Measurements from ENCODE around the gene TEX26.

TEX26 gene

DNA sequence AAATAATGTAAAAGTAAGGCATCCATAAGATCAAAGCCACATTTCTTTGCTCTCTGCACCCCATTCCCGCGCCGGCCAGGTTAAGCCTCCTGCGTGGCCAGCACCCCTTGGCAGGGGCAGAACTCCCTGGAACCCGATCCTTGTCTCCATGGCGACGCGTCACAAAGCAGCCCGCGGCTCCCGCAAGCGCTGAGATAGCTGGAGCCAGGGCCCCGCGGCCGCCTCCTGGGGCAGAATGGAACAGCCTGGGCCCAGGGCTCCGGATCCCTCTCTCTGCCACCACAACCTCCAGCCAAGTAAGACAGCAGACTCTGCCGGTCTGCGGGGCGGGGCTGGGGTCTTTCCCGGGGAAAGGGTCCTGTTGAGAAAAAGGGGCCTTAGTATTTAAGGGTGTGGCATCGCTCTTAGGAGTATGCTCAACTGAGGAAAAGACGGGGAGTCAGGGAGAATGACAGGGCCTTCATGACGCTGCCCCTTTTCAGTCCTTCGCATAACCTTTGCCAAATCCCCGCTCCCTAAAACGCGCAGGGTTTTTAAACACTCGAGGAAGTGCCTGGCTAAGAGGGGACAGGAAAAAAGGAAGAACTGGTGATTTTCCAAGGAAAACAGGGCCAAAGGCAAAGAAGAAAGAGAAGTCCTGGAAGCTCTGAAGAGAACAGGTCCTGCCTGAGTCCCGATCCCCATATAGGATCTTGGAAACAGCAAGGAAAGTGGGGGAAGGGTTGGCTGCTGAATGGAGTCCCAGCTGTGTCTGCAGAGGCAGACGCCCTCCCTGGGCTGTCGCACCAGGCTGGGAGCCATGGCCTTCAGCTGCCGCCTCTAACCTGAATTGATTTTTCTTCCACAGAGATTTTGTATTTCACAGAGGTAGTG, at the start of gene TEX26:
Gene TEX26 (plus strand): TSS at position 176 of the 873 bp plus-strand sequence. CDS start 60 bp downstream, at position 236.
- DNase-seq, result peak; percentile 12

DNA sequence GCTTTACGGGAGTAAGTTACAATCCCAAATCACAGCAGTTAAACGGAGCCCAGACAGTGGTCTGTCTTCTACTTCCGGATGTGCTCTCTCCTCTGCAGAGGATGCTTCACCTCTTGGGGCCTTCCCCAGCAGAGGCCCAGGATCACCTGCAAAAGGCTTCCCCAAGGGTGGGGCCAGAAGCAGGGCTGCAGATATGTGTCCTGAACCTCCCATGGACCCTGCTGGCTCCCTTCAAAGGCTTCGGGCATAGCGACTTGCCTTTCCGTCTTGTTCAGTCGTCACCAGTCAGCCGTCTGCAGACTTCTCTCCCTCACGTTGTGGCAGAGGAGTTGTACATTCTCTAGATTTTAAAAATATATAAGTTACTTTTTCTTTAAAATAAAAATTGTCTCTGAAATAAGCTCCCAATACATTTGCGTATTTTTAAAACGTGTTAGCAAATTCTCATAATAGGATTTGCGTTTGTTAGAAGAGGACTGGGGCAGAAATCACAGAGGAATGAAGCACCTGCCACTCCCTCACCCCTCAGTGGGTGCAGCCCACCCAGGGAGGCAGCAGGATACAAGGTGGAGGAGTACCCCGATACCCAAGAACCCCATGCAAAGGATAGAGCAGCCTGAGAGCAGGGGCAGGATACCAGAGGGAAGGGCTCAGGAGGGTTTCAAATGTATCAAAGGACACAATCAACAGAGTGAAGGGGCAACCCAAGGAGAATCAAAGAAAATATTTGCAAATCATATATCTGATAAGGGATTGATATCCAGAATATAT, 49.3 kb upstream of the TEX26 start:
- DNase-seq, result no peak

DNA sequence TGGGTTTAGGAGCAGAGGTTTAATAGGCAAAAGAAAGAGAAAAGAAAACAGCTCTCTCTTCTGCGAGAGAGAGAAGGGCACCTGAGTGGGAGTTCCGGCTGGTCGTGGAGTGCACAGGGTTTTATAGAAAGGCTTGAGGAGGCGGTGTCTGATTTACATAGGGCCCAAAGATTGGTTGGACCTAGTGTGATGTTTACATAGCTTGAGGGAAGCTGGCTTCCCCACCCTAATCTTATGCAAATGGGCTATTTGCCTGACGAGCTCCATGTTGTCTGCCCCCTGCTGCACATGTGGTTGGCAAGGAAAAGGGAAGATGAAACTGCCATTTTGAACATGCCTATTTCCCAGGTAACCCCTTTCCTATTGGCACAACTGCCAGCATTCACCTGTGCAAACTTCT, 47.9 kb upstream of the TEX26 start:
- DNase-seq, result no peak

DNA sequence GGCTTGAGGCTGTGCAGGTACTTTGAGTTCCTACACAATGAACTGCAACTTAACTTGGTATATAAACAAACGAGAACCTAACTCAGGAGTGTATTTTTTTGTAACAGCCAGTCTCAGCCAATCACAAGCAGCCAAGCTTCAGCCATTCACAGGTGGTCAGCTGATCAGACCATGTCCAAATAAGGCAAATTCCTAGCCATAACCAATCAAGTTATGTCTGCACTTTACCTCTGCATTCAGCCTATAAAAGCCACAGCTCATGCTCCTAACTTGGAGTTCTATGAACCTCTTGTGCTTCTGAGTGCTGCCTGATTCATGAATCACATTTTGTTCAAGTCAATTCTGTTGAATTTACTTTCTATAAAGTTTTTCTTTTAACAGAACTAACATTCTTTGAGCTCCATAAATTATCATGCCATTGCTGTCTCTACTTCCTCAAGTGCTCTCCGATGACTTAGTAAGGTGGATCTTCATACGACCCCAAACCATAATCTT, 43.2 kb upstream of the TEX26 start:
- DNase-seq, result no peak

DNA sequence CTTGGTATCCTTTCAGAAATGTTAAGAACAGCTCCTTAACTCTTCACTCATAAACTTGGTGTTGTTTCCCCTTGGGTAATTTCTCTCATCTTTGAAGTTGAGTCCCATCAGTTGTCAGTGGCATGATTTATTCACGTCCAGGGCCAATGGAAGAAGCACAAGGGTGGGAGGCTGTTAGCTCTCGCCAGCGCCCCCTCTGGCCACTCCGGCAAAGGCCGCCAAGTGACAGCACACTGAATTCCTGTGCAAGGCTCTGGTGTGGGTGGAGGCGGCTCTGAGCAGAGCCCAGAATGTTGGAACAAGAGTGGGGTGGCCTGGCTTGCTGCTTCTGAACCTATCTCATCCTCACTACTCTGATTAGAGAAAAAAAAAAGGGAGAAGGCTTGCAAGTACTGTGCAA, 39.5 kb upstream of the TEX26 start:
- no peak for DNase-seq

DNA sequence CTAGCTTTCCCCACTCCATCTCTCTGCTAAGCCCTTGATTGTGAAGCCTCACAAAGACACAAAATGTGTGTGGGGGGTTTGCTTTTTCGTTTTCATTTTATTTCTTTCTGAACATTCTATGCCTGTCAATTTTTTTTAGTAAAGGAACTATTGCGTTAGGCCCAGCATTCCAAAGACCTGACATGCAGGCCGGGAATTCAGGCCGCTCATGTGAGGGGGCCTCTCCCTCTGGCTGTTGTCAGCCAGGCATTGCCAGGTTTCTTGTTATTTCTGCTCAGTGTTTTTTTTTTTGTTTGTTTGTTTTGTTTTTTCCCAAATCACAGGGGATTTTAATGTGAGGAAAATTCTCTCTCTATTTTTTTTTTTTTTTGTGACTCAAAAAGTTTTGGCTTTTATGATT, 36.7 kb upstream of the TEX26 start:
- DNase-seq, result no peak

DNA sequence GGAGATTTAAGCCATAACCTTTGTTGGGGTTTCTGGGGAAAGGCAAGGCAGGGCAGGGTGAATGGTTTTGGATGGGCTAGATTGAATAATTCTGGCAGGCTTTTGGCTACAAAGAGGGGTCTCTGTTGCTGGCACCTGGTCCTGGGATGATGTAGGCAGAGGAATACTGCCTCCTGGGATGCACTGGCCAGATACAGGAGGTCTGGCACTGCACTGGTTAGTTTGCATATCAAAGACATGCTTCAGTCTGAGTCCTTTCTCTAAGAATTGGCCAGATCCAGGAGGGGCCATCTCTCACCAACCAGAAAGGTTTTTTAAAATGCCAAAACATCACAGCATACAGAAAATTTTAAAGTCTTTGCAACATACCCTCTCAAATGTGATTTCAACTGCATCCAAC, 34.4 kb upstream of the TEX26 start:
- DNase-seq, result no peak

DNA sequence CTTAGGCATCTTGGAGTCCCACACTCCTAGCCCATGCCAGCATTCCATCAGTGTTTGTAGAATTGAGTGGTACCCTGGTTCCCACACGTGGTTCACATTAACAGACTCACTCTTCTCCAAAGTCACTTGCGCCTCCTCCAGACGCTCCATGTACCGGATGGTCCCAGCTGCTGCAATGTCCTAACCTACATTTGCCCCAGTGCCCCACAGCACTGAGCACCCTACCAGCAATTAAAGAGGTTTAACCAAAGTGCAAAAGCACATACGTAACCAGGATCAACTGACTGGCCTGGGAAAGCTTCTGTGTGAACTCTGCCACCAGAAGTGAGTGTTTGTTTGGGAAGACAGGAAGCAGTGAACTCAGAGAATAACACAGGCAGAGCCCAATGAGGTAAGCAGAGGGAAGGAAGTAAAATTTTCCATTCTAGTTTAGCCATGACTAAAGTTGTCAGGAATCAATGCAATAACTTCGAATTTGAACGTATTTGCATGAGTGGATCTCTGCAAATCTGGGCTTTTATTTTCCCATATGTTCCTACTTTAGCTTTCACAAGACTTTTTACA, 33.7 kb upstream of the TEX26 start:
- DNase-seq, result no peak

DNA sequence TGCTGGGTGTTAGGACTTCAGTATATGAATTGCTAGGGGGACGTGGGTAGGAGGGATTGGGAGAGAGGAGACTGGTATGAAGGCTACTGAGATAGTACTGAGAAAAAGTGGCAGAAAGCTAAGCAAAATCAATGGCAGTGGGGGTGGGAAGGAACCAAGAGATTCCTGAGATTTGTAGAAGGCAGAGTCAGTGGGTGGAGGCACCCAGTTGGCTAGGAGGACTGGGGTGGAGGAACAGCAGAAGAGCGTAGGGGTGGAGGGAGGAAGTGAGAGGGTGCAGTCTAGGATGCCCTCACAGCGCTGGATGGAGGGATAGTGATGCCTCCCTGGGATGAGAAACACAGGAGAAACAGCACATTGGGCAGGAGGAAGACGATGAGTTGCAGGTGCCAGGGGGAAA, 32.0 kb upstream of the TEX26 start:
- DNase-seq, result no peak

DNA sequence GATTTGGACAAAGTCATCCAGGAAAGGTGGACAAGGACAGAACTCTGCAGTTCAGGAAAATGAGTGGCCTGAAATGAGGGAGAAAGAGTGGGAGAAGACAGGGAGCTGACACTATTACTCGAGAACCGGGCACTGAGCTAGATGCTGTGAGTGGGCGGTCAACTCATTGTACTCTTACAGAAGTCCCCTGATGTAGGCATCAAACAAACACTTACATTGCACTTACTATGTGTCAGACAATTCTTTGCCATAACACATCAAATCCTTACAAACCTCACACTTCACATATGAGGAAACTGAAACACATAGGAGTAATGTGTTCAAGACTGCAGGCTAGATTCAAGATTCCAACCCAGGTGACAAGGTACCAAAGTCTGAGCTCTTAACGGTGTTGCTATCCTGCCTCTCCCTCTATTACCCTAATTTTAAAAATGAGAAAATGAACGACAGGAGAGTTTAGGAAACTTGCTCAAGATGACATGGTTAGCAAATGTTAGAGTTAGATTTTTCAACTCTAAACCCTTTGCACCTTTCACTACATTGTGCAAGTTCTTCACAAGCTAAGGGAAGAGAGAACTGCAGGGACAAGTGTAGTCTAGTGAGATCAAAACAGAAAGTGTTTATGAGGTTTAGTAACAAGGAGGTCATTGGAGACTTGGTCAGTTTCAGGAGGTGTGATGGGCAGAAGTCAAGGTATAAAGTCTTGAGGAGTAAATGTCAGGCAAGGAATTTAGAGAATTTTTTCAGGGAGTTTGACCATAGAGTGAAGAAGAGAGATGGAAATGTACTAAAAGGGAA, 31.3 kb upstream of the TEX26 start:
- no peak for DNase-seq

DNA sequence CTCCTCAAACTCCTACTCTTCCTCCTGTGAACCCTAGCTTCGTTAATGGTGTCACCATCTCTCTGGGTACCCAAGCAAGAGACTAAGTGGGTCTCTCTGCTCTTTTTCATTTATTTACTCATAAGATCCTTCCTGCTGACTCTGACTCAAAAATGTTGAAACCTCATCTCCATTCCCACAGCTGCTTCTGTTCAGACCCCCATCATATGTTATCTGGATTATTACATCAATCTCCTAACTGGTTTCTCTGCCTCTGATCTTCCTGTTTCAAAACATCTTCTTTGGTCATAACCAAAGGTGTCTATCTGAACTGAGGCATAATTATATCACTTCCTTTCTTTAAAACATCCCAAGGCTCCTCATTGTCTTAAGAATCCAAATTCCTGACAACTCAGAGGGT, 28.4 kb upstream of the TEX26 start:
- DNase-seq, result no peak

DNA sequence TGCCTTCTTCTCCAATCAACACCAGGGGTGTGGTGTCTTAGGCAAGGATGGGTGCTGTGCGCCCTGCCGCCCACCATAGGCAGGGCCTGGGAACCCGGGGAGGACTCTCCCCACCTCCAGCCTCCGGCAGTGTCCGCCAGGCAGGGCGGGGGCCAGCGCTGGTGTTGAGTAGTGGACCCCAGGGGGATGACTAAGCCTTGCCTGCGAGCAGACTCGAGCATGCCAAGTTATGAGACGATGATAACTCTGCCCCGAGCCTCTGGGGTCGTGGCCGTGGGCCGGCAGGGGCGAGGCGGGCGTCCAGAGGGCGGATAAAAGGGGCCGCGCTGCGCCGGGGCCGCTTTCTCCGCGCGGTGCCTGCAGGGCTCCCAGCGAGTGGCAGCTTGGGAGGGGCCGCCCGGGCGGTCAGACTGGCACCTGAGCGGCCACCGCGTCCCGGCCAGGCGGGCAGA, 26.5 kb upstream of the TEX26 start, which contains the start of gene MEDAG:
Gene MEDAG (plus strand): TSS at position 340 of the 452 bp plus-strand sequence. CDS start 245 bp downstream, outside the sequence.
- no peak for DNase-seq

DNA sequence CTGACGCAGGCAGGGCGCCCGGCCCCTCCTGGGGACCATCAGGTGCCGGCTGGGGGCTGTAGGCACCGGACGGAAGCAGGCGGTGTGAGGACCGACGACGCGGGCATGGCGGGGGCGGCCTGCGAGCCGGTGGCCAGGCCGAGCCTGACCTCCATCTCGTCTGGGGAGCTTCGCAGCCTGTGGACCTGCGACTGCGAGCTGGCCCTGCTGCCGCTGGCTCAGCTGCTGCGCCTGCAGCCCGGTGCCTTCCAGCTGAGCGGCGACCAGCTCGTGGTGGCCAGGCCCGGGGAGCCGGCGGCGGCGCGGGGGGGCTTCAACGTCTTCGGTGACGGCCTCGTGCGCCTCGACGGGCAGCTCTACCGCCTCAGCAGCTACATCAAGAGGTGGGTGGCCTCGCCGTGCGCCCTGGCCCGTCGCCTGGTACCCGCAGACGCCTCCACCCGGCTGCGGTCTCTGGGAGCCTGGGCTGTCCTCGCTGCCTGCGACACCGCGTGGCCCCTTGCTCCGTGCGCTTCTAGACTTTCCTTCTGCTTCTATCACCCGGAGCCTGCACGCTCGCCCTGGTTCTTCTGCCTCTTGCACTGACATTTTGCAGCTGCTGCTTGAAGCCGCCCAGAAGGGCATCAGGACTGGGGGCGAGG, 25.9 kb upstream of the TEX26 start:
- no peak for DNase-seq

DNA sequence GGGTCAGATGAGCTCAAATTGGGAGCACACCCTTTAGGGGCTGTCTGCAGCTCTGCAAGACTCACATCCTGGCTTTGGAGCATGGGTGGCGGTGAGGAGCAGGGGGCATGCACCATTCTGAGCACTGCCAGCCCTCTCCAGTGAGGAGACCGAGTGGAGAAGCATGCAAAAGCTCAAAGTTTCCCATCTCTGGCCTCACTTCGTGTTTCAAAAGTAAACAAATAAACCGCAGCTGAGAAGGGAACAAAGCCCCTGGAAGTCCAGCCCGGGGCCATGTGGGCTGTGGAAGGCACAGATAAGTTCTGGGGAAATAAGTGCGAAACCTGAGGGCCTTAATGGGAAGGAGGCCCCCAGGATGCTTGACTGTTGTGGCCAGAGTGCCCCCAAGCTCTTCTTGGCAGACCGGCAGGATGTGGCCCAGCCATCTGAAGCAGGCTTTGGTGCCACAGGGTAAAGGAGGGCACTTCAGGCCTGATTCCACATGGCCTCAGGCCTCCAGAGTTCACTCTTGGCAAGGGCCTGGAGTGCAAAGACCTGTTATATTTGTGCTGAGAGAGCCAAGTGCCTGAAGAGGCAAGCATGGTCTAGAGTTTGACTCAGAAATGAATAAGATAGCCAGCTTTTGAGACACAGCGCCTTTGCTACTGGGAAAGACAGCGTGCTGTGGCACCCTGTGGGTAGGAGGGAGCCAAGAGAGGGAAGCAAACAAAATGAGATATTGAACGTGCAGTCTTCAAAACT, 25.2 kb upstream of the TEX26 start:
- no peak for DNase-seq

DNA sequence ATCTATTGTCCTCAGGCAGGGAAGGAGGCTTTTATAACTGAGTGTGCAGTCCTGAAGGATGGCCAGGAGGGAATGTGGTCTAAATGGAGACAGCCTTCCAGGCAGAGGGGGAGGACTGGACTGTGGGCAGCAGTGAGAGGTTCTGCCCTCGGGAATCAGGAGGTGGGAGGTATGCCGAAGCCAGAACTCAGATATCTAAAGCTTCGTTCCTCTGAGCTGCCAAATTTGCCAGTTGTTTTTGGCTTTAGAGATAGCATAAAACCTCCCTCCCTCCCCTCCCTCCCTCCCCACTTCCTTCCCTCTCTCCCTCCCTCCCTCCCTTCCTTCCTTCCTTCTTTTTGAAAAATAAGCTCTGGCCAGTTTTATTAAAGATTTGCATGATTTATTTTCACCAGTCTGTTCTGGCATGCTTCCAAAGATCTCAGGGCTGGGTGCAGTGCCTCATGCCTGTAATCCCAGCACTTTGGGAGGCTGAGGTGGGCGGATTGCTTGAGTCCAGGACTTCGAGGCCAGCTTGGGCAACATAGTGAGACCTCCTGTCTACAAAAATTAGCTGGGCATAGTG, 24.0 kb upstream of the TEX26 start:
- no peak for DNase-seq

DNA sequence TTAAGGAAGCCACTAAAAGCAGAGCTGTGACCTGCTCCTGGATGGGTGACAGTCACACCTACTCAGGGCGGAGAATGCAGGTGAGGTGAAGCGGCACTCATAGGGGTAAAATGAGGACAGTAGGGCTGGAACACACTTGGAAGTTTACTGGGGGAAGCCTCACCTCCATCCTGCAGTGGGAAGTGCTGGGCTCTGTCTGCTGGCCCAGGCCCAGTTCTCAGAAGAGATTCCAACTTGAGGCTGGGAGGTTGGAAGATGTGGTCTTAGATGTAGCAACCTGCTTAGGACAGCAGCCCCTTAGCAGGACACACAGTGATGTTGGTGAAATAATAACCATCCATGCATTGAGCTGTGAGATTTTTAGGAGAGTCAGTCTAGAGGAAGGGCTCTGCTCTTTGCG, 21.8 kb upstream of the TEX26 start:
- no peak for DNase-seq

DNA sequence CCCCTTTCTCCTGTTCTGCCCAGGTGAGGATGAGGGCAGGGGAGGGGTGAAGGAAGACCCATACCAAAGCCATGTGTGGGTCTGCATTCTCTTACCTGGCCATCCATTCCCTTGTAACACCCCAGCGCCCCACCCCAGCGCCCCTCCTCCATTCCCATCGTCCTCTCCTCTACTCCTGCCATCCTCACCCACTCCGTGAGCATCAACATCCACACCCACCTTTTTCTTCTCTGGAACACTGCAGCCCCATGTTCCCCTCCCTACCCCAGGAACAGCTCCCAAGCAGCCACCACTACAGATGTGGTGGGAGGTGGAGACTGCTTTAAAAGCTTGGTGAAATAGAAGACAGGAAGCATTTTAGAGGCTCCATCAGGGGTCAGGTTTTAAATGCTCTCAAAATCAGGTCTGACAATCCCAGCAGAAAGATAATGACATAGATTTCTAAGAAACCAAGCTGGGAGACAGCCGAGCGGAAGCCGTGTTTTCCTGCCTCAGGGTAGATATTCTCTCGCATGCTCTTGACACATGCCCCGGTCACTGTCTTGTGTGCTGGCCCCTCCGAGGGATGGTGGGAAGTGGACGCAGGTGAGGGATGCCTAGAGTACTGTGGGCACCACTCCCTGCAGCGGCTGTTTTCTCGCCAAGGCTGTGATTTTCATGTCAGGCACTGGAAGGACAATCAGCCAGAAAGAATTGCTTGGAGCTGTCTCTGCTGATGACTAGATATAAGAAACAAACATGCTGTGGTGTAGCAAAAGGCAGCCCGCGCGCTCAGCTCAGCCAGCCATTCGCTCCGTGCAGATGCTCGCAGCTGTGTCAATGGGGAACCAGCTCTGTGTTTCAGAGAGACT, 16.5 kb upstream of the TEX26 start:
- DNase-seq, result no peak

DNA sequence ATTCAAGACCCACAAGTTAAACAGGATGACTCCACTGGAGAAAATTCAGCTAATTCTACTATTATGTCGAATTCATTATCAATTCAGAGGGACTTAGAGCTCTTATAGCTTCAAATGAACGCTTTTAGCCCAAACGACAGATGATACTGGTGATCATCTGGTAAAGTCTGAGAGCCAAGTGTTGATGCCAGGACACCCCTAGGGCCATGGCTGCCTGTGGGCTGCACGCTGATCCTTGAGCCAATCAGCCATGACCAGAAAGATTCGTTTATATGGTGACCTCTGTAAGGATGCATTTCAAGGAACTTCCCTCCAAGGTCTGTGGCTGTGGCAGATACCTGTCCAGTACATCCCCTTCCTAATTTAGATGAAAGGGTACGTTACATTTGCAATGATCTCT, 15.5 kb upstream of the TEX26 start:
- DNase-seq, result no peak

DNA sequence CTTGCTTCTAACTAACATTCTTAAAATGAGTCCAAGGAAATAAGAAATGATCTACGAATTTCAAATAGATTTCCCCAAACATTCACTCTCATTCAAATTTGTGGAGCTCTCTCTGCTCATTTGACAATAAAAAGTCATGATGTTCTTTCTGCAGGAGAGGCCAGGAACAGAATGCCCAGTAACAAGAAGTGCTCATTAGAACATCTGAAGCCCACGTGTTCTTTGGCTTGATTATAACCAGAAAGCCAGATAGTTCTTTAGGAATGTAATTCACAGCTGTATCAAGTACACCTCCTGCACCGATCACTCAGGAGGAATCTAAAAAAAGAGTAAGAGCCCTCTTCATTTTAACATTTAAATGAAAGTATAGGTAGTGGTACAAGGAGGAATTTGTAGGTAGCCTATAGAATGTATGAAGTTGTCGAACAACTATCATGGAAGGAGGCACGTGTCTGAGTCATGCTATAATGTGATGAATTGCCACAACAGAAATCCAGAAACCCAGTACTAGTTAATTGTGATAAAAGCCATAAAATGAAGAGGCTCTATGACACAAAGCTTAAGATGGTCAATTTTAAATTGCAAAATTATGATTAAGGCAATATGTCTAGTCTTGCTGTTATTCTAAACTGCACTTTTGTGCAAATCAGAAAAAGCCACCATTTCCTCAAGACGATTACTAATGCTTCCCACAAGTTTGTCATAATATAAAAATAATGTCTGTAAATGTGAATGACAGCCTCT, 13.6 kb upstream of the TEX26 start:
- no peak for DNase-seq
